Activated CD4-positive, alpha-beta T cell treated with anti-CD3 and anti-CD28 coated beads, Interleukin-2, Interleukin-4, amounts not matched to agents 100 ng/mL and 50 ng/mL, durations not matched to agents 16 hours and 8 hours (primary cell): ENCODE measurements around the gene CHST8.

ENCODE experiments used
- DNase-seq: peaks from one replicate; pipeline ENCODE4 v3.0.0-alpha.2; 2020; ENCODE audit warnings: low spot score

Gene CHST8

GRCh38 chr19:33717878-33718277 is 96.1 kb downstream of the CHST8 start:
- no peak for DNase-seq

DNA sequence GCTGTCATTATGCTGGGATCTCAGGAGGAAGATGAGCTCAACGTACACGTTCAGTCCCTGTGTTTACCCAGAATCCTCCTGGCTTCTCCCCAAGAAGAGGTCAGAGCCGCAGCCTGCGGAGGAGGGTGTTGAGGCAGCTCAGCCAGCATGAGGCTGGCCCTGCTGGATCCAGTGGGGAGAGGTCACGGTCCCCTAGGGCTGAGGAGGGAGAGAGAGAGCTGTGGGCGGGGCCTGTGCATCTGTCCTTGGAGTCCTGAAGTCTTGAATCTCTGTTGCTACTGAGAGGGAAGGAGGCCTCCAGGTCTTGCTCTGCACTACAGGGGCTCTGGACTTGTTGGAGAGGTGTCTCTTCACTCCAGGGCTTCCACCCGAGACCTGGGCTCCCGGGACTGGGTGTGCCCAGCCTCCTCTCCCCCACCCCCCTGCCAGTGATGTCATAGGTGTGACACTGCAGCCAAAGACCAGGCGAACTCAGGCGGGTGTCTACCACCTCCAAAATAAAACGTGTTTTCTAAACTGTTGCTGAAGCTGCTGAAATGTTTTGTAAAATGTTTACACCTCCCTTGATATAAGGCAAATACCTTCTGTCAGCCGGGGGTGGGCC is 97.0 kb downstream of the CHST8 start:
- DNase-seq, result no peak

DNA sequence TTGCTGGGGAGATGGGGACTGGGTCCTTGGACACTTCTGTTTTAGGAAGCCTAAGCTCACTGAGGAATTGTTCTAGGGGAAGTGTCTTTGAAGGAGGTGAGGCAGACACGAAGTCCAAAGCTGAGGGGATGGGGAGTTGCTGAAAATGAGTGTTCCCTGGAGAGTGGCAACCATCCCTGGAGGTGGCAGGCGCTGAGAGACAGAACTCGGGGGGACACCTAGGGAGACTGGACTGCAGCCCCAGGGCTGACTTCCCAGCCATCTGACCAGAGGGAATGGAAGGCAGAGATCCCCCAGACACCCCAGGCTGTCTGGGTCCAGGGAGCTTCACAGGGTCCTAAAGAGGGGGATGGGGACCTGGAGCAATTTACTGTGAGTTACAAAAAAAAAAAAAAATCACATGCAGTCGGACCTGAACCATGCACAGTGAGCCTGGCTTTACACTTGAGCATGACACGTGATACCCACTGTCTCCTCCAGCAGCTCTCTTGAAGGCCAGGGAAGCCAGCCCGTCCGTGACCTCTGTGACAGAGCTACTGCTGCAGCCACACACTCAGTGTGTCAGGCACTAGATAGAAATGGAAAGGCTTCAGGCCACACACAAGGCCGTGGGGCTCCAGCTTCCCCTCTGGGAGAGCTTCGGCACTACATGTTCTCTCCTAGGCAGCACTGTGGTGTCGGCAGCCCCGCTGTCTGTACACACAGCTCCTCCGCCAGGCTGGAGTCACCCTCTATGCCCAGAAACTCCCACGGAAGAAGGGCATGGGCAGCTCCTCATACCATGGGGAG is 97.8 kb downstream of the CHST8 start:
- no peak for DNase-seq

- DNase-seq, result no peak
These were observed 98.4 kb downstream of the CHST8 start for GRCh38 chr19:33720155-33720493.

DNA sequence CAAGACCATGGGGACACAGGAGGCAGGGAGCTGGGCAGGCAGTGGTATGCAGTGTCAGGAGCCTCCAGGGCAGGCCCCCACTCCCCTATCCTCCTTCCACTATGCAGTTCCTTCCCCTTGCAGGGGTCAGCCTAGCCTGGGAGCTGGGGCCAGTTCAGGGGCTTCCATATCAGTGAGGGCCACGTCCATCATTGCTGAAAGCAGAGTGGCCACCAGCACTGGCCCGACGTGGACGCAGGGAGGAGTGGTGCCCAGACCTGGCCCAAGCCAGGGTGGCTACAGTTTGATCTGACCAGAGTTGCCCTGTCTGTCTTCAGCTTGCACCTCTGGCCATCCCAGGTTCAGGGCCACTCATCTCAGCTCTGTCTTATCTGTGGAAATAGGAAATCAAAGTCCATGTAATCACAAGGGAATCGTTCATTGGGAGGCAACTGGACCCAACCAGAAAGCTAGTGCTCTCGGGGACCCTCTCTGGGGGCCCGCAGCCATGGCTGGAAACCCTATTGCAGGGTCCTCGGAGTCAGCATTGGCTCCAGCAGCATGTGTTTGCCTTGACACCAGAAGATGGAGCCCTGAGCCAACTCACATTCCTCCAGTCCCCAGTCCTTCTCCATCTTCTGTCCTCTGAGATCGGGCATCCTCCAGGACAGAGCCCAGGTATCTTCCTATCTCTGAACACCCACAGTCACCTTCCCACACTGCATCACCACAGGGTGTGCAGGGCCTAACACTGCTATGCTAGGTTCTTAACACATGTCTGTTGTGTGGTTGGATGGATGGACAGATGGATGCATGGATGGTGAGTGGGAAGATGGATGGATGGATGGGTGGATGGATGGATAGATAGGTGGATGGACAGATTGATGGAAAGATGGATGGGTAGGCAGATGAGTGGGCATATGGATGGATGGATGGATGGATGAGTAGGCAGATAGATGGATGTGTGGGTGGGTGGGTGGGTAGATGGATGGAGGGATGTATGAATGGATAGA is 99.2 kb downstream of the CHST8 start:
- no peak for DNase-seq

- no peak for DNase-seq
These were observed 100.1 kb downstream of the CHST8 start for GRCh38 chr19:33721735-33722297.

- DNase-seq, result no peak
These were observed 100.9 kb downstream of the CHST8 start for GRCh38 chr19:33722456-33723239.

DNA sequence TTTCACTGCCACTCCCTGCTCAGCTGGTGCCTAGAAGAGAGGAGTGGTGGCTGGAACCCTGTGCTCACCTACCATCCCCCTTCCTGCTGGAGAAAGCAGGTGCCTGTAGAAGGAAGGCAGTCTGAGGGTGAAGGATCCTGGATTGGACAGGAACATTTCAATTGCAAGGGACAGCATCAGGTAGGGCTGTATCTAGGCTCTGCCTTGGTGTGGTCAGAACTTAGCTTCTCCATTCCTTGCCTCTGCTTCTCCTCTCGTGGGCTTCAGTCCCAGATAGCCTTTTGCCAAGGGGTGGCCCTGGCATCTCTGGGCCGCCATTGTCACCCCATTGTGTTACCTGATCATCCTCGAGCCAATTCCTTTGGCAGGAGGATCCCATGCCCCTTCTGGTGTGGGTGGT is 101.8 kb downstream of the CHST8 start:
- DNase-seq, result no peak

DNA sequence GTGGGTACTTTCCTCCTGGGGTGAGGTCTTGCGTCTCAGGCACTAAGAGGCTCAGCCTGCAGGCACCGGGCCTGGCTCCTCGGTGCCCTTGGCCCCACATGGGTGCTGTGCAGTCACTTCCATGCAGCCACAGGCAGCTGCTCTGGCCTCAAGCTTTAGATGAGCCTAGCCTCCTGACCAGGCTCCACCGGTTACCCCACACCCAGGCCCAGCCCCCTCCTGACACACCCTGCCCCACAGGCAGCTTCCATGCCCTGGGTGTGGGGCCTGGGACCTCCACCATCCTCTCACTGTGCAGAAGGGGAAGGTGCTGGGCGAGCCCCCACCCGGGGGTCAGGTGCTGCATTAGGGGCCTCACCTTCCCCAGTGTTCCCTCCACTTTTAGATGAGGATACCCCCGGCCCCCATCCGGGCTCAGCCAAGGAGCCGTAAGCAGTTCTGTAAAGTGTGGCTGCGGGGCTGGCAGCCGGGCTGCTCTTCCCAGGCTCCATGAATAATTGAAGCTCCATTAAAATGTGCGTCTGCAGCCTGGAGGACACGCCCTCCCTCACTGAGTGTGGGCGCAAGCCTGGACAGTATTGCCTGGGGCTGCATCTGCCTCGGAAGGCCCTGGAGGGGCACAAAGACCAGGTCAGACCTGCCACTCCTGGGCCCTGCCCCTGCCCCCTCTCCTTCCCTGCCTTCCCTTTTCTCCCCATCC is 102.4 kb downstream of the CHST8 start:
- no peak for DNase-seq

DNA sequence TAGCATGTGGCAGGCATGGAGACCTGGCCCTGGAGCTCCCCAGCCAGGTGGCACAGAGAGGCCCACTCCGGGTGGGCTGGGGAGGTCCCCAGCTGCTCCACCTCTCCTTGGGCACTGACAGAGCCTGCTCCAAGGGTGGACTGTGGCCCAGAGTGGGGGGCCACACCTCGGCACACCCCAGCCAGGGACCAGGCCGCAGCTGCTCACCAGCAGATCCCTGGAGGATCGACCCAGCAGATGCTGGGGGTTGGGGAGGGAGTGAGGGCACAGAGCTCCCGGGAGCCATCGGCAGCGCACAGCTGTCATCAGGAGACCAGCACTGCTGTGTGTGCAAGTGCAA is 102.9 kb downstream of the CHST8 start:
- no peak for DNase-seq

DNA sequence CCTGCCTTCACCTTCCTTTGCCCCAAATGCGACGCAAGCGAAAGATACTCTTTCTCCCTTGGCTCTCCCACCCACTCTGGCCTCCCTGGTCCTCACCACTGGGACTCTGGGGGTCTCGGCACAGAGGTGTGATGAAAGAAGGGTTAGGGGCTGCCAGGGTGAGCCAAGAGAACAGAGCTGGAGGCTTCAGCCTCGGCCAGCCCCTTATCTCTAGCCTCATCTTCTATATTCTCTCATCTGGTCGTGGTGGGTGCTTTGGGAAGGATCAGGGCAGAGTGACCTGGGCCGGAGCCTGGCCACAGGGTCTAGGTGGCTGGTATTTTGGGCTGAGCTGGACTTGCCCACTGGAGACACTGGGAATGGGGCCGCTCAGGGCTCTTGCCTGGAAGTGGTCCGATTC is 103.8 kb downstream of the CHST8 start:
- DNase-seq, result no peak

GRCh38 chr19:33726756-33727155 is 105.0 kb downstream of the CHST8 start:
- DNase-seq, result no peak

GRCh38 chr19:33727331-33727998 is 105.7 kb downstream of the CHST8 start:
- no peak for DNase-seq

DNA sequence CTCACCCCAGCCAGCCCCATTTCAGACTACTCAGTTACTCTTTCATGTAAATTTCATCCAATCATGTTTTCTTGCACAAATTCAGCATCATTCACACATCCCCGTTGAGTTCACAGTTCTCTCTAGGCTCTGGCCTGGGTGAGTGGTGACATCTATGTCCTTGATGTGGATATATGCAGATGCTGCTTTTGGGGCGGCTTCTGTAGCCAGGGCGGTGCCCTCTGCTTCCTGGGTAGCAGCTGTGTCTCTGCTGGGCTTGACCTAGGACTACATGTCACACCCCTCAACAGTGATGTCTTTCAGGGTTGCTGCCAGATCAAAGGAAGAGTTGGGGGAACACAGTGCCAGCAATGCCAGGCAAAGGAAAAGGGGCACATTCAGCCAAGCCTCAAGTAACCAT is 106.4 kb downstream of the CHST8 start:
- no peak for DNase-seq

- DNase-seq, result no peak
These were observed 109.3 kb downstream of the CHST8 start for GRCh38 chr19:33730858-33731607.

DNA sequence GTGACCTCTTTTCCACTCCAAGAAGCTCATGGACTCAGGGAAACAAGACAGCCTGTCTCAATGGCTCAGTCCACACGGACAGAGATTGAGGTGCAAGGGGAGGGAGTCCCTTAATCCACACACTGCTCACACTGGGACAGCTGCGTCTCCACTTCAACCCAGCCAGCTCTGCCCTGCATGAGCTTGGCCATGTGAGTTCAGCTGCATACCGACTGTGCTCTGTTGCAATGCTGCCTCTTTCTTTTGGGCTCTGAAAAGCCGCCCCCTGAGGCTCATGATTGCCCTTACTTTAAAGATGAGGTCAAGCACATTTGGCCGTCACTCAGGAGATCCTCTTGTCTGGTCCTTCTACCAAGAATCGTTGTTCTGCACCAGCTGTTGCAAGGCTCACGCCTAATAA is 110.1 kb downstream of the CHST8 start:
- DNase-seq, result no peak

GRCh38 chr19:33734913-33735312 is 113.2 kb downstream of the CHST8 start:
- no peak for DNase-seq

DNA sequence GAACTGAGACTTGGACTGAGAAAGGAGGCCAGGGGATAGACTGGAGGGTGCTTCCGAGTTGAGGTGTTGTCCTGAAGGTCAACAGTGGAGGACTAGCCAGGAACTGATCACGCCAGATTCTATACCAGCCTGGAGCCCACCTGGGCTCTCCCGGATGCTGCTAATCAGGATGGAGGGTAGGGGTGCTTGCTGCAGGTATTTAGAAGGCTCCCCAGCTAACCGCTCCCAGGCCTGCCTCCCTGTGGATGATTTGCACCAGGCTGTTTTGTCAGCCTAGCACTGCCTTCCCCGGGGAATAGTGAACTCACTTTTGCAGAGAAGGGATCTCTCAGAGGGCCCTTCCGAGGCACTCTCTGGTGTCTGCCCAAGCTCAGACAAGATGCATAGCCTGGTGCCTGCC is 114.4 kb downstream of the CHST8 start:
- DNase-seq, result no peak

DNA sequence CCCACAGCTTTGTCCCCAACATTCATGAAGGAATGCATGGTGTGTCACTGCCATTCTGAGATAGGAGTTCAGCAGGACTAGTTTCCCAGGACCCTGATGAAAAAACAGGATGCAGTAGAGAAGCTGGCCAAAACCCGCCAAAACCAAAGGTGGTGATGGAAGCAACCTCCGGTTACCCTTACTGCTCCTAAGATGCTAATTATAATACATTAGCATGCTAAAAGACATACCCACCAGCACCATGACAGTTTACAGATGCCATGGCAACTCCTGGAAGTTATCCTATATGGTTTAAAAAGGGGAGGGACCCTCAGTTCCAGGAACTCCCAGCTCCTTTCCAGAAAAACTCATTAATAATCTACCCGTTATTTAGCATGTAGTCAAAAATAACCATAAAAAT is 115.0 kb downstream of the CHST8 start:
- DNase-seq, result no peak
